Suppressor macrophage (primary cell): Measurements from ENCODE around the gene SORCS3.

Experiments
- DNase-seq, 4 experiments: peaks; one replicate each; pipeline ENCODE4 v3.0.0-alpha.2; 2020 to 2022

SORCS3 gene

GRCh38 chr10:104872691-104873090 is 231.6 kb downstream of the SORCS3 start:
- no peak for DNase-seq

GRCh38 chr10:104873161-104873560 is 232.1 kb downstream of the SORCS3 start:
- DNase-seq = no peak

GRCh38 chr10:104875561-104875960 is 234.5 kb downstream of the SORCS3 start:
- DNase-seq = no peak

GRCh38 chr10:104880624-104881398 is 239.7 kb downstream of the SORCS3 start:
- DNase-seq = no peak

- DNase-seq = no peak
Measured at GRCh38 chr10:104881740-104882139, 240.7 kb downstream of the SORCS3 start.

- no peak for DNase-seq
Measured at GRCh38 chr10:104892879-104893617, 252.0 kb downstream of the SORCS3 start.

- DNase-seq = no peak
Measured at GRCh38 chr10:104893701-104894100, 252.6 kb downstream of the SORCS3 start.

GRCh38 chr10:104894681-104895080 is 253.6 kb downstream of the SORCS3 start:
- DNase-seq = no peak

GRCh38 chr10:104895541-104895940 is 254.5 kb downstream of the SORCS3 start:
- no peak for DNase-seq

GRCh38 chr10:104895981-104896380 is 254.9 kb downstream of the SORCS3 start:
- no peak for DNase-seq

GRCh38 chr10:104897696-104898095 is 256.6 kb downstream of the SORCS3 start:
- no peak for DNase-seq

GRCh38 chr10:104899779-104900178 is 258.7 kb downstream of the SORCS3 start:
- no peak for DNase-seq

GRCh38 chr10:104903433-104903832 is 262.3 kb downstream of the SORCS3 start:
- no peak for DNase-seq

- DNase-seq = no peak
Measured at GRCh38 chr10:104904753-104905323, 263.7 kb downstream of the SORCS3 start.

GRCh38 chr10:104906112-104906511 is 265.0 kb downstream of the SORCS3 start:
- DNase-seq = no peak

- no peak for DNase-seq
Measured at GRCh38 chr10:104907521-104907920, 266.4 kb downstream of the SORCS3 start.

- DNase-seq = no peak
Measured at GRCh38 chr10:104908581-104908980, 267.5 kb downstream of the SORCS3 start.

GRCh38 chr10:104910712-104911111 is 269.6 kb downstream of the SORCS3 start:
- DNase-seq = no peak

GRCh38 chr10:104913390-104913789 is 272.3 kb downstream of the SORCS3 start:
- DNase-seq = no peak

- DNase-seq = no peak
Measured at GRCh38 chr10:104920476-104920875, 279.4 kb downstream of the SORCS3 start.

- no peak for DNase-seq
Measured at GRCh38 chr10:104921763-104922162, 280.7 kb downstream of the SORCS3 start.

- no peak for DNase-seq
Measured at GRCh38 chr10:104922810-104923209, 281.7 kb downstream of the SORCS3 start.

- DNase-seq = no peak
Measured at GRCh38 chr10:104923501-104923900, 282.4 kb downstream of the SORCS3 start.
